A673 (cell line): Measurements from ENCODE around the gene GPATCH3. TPM values are rescaled to one million over a fixed set of nuclear protein-coding genes. Genes with fewer than 3 reads are reported as not detected.
"Not testable (repeated sequence)": the region's sequence is repeated elsewhere in the genome, so short reads cannot be mapped to it uniquely, and the experiment has no call there.

Experiments
- BruUV-seq: library from RNA; stranded (reverse); fragments of 400-500 nt; replicated peaks from 2 replicates; lab custom pipeline; 2021; lab: Mats Ljungman, UMichigan
- CTCF ChIA-PET: fragments of 300-600 bp; sonication (Branson Sonifier 250); formaldehyde crosslinking; loops from one replicate; lab custom pipeline; 2022; ENCODE audit warnings: antibody characterized with exemption; lab: Charles Lee
- POLR2A ChIA-PET: fragments of 300-600 bp; sonication (Branson Sonifier 250); formaldehyde crosslinking; loops from one replicate; lab custom pipeline; 2022; ENCODE audit warnings: antibody characterized with exemption; ENCODE audit not compliant: low non-redundant PET; lab: Charles Lee
- DNase-seq: peaks from one replicate; pipeline ENCODE4 v3.0.0-alpha.2; 2015; ENCODE audit warnings: low spot score
- H3K27ac ChIP-seq: fragments of 200-600 bp; sonication (generic); 2 replicates; pipeline ENCODE4 v1.5.1; 2016; ENCODE audit warnings: mixed run types, low read depth, mild to moderate bottlenecking, mixed read lengths, antibody characterized with exemption, low read length; ENCODE audit not compliant: poor library complexity, severe bottlenecking
- H3K27me3 ChIP-seq: fragments of 200-600 bp; sonication (generic); replicated peaks from 2 replicates; pipeline ENCODE4 v1.6.1; 2017; ENCODE audit warnings: mixed run types, low read depth, mild to moderate bottlenecking, mixed read lengths, antibody characterized with exemption, low read length; ENCODE audit not compliant: insufficient read depth, poor library complexity
- H3K36me3 ChIP-seq: fragments of 200-600 bp; sonication (generic); 2 replicates; pipeline ENCODE4 v1.6.1; 2016; ENCODE audit warnings: mixed run types, mild to moderate bottlenecking, mixed read lengths, antibody characterized with exemption, low read length; ENCODE audit not compliant: insufficient read depth, poor library complexity, severe bottlenecking
- H3K4me1 ChIP-seq: fragments of 200-600 bp; sonication (generic); 2 replicates; pipeline ENCODE4 v1.6.1; 2017; ENCODE audit warnings: mixed run types, mild to moderate bottlenecking, mixed read lengths, antibody characterized with exemption, low read length; ENCODE audit not compliant: insufficient read depth, poor library complexity, severe bottlenecking
- H3K4me3 ChIP-seq: fragments of 200-600 bp; sonication (generic); 2 replicates; pipeline ENCODE4 v1.5.1; 2016; ENCODE audit warnings: low read depth, mixed run types, mild to moderate bottlenecking, mixed read lengths, low read length; ENCODE audit not compliant: poor library complexity, severe bottlenecking
- H3K9me3 ChIP-seq: fragments of 200-600 bp; sonication (generic); 2 replicates; pipeline ENCODE4 v1.6.1; 2016; ENCODE audit warnings: mixed run types, low read depth, mild to moderate bottlenecking, mixed read lengths, antibody characterized with exemption, low read length; ENCODE audit not compliant: poor library complexity, severe bottlenecking
- EZH2 ChIP-seq: fragments of 200-600 bp; sonication (generic); IDR thresholded peaks from 2 replicates; pipeline ENCODE4 v1.6.1; 2017; ENCODE audit warnings: borderline replicate concordance, low read depth, mild to moderate bottlenecking, mixed read lengths, antibody characterized with exemption, low read length; ENCODE audit not compliant: poor library complexity, severe bottlenecking
- intact Hi-C: fragments of 100-400 bp; cut with micrococcal nuclease; formaldehyde crosslinking; loops from one replicate; pipeline ENCODE4 v1.10.0; 2022; ENCODE audit not compliant: unreplicated experiment
- total RNA-seq: library from RNA; stranded (reverse); gene quantifications from 2 replicates; pipeline ENCODE4 v1.2.3, GENCODE V29; 2021
- TF ChIP-seq, protein P1 (sequence below): fragments of 300-800, 200-600 bp; sonication (generic); conservative IDR thresholded peaks from 2 replicates; pipeline ENCODE4 v1.5.1; 2017; ENCODE audit warnings: low read depth, mild to moderate bottlenecking, antibody characterized with exemption, low read length, moderate library complexity, mixed read lengths

GPATCH3 gene
- total RNA-seq, 1 experiment from 2014 or later: 19.5 TPM

- no peak for DNase-seq
- CTCF ChIA-PET: interaction anchor here (0.6 kb wide), 1 partner anchor 12 kb away, joined by 10 read pairs; no protein-coding TSS in a partner anchor
- POLR2A ChIA-PET: no interaction called here
- Histone ChIP-seq H3K27ac (no peak overlapping the region), H3K4me3 (no peak overlapping the region), H3K9me3 (no peaks in the 10 kb centered on the region), H3K4me1 (no peaks in the 10 kb centered on the region), H3K27me3 (no peaks in the 10 kb centered on the region), H3K36me3 (peaks cover 62% of the 10 kb centered on the region)
- BruUV-seq: no TSS peak
- no peak for TF ChIP-seq EZH2
- TF ChIP-seq, protein P1, sequence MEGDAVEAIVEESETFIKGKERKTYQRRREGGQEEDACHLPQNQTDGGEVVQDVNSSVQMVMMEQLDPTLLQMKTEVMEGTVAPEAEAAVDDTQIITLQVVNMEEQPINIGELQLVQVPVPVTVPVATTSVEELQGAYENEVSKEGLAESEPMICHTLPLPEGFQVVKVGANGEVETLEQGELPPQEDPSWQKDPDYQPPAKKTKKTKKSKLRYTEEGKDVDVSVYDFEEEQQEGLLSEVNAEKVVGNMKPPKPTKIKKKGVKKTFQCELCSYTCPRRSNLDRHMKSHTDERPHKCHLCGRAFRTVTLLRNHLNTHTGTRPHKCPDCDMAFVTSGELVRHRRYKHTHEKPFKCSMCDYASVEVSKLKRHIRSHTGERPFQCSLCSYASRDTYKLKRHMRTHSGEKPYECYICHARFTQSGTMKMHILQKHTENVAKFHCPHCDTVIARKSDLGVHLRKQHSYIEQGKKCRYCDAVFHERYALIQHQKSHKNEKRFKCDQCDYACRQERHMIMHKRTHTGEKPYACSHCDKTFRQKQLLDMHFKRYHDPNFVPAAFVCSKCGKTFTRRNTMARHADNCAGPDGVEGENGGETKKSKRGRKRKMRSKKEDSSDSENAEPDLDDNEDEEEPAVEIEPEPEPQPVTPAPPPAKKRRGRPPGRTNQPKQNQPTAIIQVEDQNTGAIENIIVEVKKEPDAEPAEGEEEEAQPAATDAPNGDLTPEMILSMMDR: no peak
- intact Hi-C loops: no loop called here
These were observed 17.4 kb downstream of the GPATCH3 start for GRCh38 chr1:26882696-26883463.

DNA sequence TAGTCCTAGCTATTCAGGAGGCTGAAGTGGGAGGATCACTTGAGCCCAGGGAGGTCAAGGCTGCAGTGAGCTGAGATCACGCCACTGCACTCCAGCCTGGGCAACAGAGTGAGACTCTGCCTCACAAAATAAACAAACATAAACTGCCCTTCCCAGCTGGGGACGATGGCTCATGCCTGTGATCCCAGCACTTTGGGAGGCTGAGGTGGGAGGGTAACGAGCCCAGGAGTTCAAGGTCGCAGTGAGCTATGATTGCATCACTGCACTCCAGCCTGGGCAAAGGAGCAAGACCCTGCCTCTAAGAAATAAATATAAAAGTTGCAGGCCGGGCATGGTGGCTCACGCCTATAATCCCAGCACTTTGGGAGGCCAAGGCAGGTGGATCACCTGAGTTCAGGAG lies 18.7 kb downstream of the GPATCH3 start:
- POLR2A ChIA-PET: interaction anchor here (0.7 kb wide), 1 partner anchor 135 kb away, joined by 3 read pairs; no protein-coding TSS in a partner anchor
- H3K9me3 ChIP-seq, DNase-seq, CTCF ChIA-PET, H3K27me3 ChIP-seq, intact Hi-C loops, H3K27ac ChIP-seq, H3K4me3 ChIP-seq, BruUV-seq, H3K4me1 ChIP-seq: not testable (repeated sequence)
- H3K36me3 ChIP-seq: peaks cover 64% of the 10 kb centered on the region

DNA sequence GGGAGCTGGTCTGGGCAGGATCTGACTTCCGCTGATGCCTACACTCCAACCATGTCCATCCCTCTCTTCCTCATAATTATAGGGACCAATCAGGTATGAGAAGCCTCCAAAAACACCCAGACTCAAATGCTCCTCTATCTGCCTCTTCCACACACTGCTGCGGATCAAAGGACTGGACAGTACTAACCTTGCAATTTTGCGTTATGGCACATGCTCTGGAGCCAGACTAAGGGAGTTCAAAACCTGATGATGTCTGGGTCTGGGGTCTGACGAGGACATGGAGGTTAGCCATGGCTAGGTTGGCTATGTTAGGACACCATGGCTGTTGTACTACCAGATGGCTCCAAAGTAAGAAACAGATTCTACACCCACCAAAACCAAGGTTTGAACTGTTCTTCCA lies 20.5 kb downstream of the GPATCH3 start:
- H3K4me3 ChIP-seq: no peak overlapping the region
- H3K9me3 ChIP-seq: no peaks in the 10 kb centered on the region
- no peaks in the 10 kb centered on the region for H3K4me1 ChIP-seq
- intact Hi-C loops: loop anchor here (5.0 kb wide), 2 partner anchors 67 to 277 kb away; no protein-coding TSS in a partner anchor
- H3K27ac ChIP-seq: no peak overlapping the region
- peaks cover 55% of the 10 kb centered on the region for H3K36me3 ChIP-seq
- no peaks in the 10 kb centered on the region for H3K27me3 ChIP-seq
- DNase-seq: no peak
- BruUV-seq: no TSS peak
- TF ChIP-seq, protein P1: no peak
- no peak for TF ChIP-seq EZH2
- ChIA-PET CTCF (no interaction called here), POLR2A (no interaction called here)

DNA sequence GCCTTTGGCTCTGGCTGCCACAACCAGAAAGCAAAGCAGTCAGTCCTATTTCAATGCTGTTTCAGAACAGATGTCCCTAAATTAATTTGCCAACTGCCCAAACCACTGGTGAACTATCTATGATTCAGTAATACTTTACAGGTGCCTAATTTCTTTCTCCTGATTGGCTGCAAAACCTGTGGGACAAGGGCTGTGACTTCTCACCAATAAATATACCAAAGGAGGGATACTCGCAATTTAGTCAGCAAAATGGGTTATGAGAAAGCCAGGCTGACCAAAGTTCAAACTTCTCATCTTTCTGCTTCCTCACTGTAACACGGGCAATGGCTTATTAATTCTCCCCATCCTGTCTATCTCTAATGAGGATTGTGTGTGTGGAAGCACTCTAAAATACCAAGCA lies 22.9 kb downstream of the GPATCH3 start:
- Histone ChIP-seq H3K27me3 (no peaks in the 10 kb centered on the region), H3K36me3 (peaks cover 30% of the 10 kb centered on the region), H3K4me1 (no peaks in the 10 kb centered on the region), H3K9me3 (no peaks in the 10 kb centered on the region), H3K4me3 (no peak overlapping the region), H3K27ac (no peak overlapping the region)
- DNase-seq: no peak
- ChIA-PET CTCF (no interaction called here), POLR2A (no interaction called here)
- intact Hi-C loops: loop anchor here (5.0 kb wide), 2 partner anchors 65 to 275 kb away; no protein-coding TSS in a partner anchor
- BruUV-seq: TSS peak; percentile 20
- TF ChIP-seq, protein P1: no peak
- no peak for TF ChIP-seq EZH2
